Suppressor macrophage treated with lipopolysaccharide for 1 hour (primary cell): ENCODE results near the gene HOPX.
"Not testable (repeated sequence)": the region's sequence is repeated elsewhere in the genome, so short reads cannot be mapped to it uniquely, and the experiment has no call there.

Experiments used
- DNase-seq, 3 donors: peaks; one replicate each; pipeline ENCODE4 v3.0.0-alpha.2; 2020 to 2022

HOPX gene

GRCh38 chr4:56622176-56622575, 58.9 kb downstream of the HOPX start:
- no peak for DNase-seq

GRCh38 chr4:56619816-56620215, 61.3 kb downstream of the HOPX start:
- DNase-seq = no peak

- no peak for DNase-seq
Observed at GRCh38 chr4:56619160-56619559, 61.9 kb downstream of the HOPX start.

DNA sequence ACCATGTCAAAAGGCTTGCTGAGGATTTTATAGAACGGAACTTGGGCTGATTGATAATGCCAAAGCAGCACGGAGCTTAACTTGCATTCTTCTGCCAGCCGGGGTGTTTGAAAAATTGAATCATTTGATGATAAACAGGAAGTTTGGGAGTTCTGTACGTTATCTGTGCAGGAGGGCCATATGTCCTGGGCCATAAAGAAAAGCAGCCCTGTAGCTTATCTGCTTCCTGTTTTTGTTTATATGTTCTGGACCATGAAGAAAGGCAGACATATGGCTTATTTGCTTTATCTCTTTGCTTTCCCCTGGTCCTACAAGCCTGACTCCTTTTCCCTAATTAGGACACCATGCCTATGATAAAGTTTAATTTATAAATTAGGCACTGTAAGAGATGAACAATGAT, 62.4 kb downstream of the HOPX start:
- DNase-seq = no peak

DNA sequence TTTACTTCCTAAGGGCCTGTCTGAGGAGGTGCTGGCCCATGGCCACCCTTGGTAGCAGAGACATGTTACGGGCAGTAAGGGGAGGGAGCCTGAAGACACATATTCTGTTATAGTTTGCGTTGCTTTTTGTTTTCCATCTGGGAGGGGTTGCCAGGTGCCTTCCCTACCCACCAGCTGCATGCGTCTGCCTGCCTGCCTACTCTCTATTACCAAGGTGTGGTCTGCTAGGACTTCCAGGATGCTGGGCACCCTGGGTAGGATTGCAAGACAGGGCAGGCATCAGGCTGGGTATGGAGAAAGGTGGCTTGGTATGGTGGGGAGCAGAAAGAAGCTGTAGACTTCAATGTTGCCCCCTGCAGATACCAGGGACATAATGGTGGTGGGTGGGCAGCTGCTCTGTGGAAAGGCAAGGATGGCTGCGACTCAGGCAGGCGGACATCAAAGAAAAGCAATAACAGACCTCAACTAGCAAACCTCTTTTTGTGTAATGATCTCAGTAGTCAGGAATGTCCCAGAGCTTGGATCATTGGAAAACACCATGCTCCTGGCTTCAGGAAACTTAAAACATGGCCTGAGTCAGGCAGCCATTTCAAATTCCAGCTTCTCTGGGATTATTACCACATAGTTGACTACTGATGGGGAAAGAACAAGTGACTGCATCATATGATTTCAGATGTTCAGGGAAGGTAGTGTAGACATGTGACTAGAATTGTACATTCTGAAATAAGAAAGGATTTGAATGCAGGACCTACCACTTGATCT, 67.8 kb downstream of the HOPX start:
- peak in 1 of 3 donors; percentile 15 for DNase-seq

- no peak for DNase-seq
Observed at GRCh38 chr4:56612282-56612681, 68.8 kb downstream of the HOPX start.

DNA sequence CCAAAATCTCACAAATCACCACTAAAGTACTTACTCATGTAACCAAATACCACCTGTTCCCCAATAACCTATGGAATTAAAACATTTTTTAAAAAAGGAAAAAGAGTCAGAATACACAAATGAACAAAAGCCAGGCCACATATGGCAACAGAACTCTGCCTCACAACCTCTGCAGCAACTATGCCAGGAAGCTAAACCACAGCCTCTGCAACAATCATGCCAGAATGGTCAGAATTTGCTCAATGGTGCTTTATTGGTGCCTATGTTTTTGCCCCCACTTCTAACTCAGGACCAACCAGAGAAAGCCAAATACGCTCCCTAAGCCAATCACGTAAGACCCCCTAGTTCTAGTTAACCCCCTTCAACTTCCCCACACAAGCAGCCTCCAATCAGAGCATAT, 69.6 kb downstream of the HOPX start:
- no peak for DNase-seq

GRCh38 chr4:56610170-56610569, 70.9 kb downstream of the HOPX start:
- DNase-seq = not testable (repeated sequence)

- DNase-seq = no peak
Observed at GRCh38 chr4:56607926-56608325, 73.2 kb downstream of the HOPX start.

- no peak for DNase-seq
Observed at GRCh38 chr4:56606385-56606784, 74.7 kb downstream of the HOPX start.

DNA sequence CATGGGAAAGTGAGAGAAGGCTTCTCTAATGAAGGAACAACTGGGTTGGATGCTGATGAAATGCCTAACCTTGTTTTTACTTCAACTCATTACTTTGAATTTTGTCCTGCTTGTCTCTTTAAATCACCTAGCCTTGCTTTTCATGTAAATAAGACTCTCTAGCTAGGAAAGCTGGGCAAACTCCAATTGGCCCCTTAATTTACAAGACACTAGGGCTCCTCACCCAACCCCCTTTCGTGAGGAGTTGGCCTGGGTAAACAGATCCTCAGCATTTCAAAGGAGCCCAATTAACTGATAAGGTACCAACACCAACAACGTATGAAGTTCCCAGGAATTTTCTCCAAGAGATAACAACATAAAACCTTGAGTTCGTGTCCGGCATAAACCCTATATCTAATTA, 75.6 kb downstream of the HOPX start:
- DNase-seq = not testable (repeated sequence)

DNA sequence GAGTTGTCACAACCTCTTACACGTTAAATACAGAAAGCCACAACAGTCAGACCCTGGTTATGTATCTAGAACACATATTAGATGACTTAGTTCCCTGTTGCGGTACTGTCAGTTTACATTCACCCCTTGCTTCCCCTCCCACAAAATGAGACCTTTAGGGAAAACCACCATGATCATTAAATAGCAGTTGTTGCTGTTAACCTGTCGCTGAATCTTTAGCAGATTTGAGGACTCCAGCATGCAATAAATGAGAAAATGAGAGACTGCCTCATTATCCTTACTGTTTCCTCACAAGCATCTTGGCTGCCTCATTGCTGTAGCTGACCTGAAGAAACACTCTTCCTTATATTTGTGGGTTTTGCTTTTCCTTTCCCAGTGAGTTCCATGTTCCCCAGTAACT, 77.8 kb downstream of the HOPX start:
- no peak for DNase-seq
